ENCODE results near the gene CEP104. TPM values are rescaled to one million over a fixed set of nuclear protein-coding genes. Genes with fewer than 3 reads are reported as not detected.

The CEP104 gene
- total RNA-seq, 4 donors from 2014 or later: 20.2 to 31.7 (median 25.7) TPM

- ATAC-seq (ENCODE audit: low FRiP score): no peak
- no peak for TF ChIP-seq CTCF (IDR thresholded peaks at IDR 0.05)
- no peak for DNase-seq (ENCODE audit: low spot score)
Measured at GRCh38 chr1:3886106-3886670, 29.2 kb upstream of the CEP104 start.

- DNase-seq (ENCODE audit: low spot score): no peak
- no peak for ATAC-seq (ENCODE audit: low FRiP score)
- no peak for TF ChIP-seq CTCF (IDR thresholded peaks at IDR 0.05)
Measured at GRCh38 chr1:3885611-3886010, 28.6 kb upstream of the CEP104 start.

GRCh38 chr1:3884966-3885365 is 28.0 kb upstream of the CEP104 start:
- DNase-seq (ENCODE audit: low spot score) (no peak), ATAC-seq (ENCODE audit: low FRiP score) (no peak)
- TF ChIP-seq CTCF (IDR thresholded peaks at IDR 0.05): no peak

- DNase-seq (ENCODE audit: low spot score) (no peak), ATAC-seq (ENCODE audit: low FRiP score) (no peak)
- TF ChIP-seq CTCF (IDR thresholded peaks at IDR 0.05): no peak
Measured at GRCh38 chr1:3883194-3883925, 26.3 kb upstream of the CEP104 start.

- ATAC-seq (ENCODE audit: low FRiP score) (no peak), DNase-seq (ENCODE audit: low spot score) (no peak)
- no peak for TF ChIP-seq CTCF (IDR thresholded peaks at IDR 0.05)
Measured at GRCh38 chr1:3881193-3881480, 24.1 kb upstream of the CEP104 start.

- ATAC-seq (ENCODE audit: low FRiP score): no peak
- TF ChIP-seq CTCF (IDR thresholded peaks at IDR 0.05): no peak
Measured at GRCh38 chr1:3880429-3881192, 23.6 kb upstream of the CEP104 start.

More at GRCh38 chr1:3880429-3881192, 23.6 kb upstream of the CEP104 start:
- no peak for DNase-seq (ENCODE audit: low spot score)

Data from omental fat pad (tissue), 4 donors.